ENCODE results near the gene TM2D3. TPM values are rescaled to one million over a fixed set of nuclear protein-coding genes. Genes with fewer than 3 reads are reported as not detected.

TM2D3 gene
- total and polyA plus RNA-seq, 2 of the 8 experiments (the other 6 are each of a cell fraction or from before 2014, with no cell fraction given) = 26.4 to 28.0 TPM

DNA sequence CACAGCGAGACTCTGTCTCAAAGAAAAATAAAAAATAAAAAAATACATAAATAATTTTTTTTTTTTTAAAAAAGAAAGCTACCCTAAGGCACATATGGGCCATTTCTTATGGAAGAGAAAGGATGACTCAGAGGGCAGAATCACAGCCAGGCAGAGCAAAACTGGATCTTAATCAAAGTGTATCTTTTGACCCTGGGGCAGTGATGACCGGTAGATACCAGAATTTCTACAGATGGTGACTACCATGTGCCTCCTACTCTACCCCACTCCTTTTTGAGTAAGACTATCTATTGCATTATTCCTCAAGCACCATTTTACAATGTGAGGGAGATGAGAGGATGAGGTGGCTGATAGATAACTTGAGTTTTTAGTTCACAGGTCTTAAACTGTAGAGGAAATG is 46.1 kb upstream of the TM2D3 start:
- H3K79me2 ChIP-seq (ENCODE audit: control insufficient read depth in 1 of 2, insufficient read depth in 2 of 2, low read length in 2 of 2) = no peaks in the 10 kb centered on the region
- H2BK120ac ChIP-seq (replicated peaks; ENCODE audit: low read depth, low read length) = no peak overlapping the region
- no peak overlapping the region for H2AFZ ChIP-seq (ENCODE audit: low read length)
- no peak overlapping the region for H2BK12ac ChIP-seq (ENCODE audit: low read depth, low read length)
- H3K27ac ChIP-seq (ENCODE audit: low read depth, low read length) = no peak overlapping the region
- CTCF ChIA-PET (ENCODE audit: partially characterized antibody) = interaction anchor here (1.7 to 2.7 kb wide), 3 partner anchors 10 to 43 kb away, joined by 4 to 8 read pairs (median 7); no protein-coding TSS in a partner anchor
- no peak overlapping the region for H2BK15ac ChIP-seq (ENCODE audit: low read length)
- TF ChIP-seq SP1 (IDR thresholded peaks at IDR 0.05; ENCODE audit: low read depth, low read length) (no peak), ATF3 (IDR thresholded peaks at IDR 0.05; ENCODE audit: insufficient read depth, low read depth, low read length) (no peak), BRCA1 (IDR thresholded peaks at IDR 0.05; ENCODE audit: low read depth, low read length) (no peak), TAF1 (IDR thresholded peaks at IDR 0.05; ENCODE audit: low read depth, low read length) (no peak), RBBP5 (IDR thresholded peaks at IDR 0.05; ENCODE audit: borderline replicate concordance, low read depth, low read length) (no peak), ASH2L (IDR thresholded peaks at IDR 0.05; ENCODE audit: low read length) (no peak), TCF12 (IDR thresholded peaks at IDR 0.05; ENCODE audit: low read depth, low read length) (no peak), ZNF274 (IDR thresholded peaks at IDR 0.05; ENCODE audit: borderline replicate concordance, extremely low read depth, low read length) (no peak), TAF7 (optimal IDR thresholded peaks at IDR 0.05; ENCODE audit: borderline replicate concordance, low read depth, low read length) (no peak), EZH2 (IDR thresholded peaks at IDR 0.05; ENCODE audit: low read depth, low read length, severe bottlenecking) (no peak), CREB1 (IDR thresholded peaks at IDR 0.05) (no peak), SP2 (IDR thresholded peaks at IDR 0.05; ENCODE audit: low read length) (no peak)
- no peaks in the 10 kb centered on the region for H3K4me1 ChIP-seq (replicated peaks in 1 of 4; ENCODE audit: control insufficient read depth in 3 of 4, insufficient read depth in 4 of 4, low read length in 3 of 4)
- H3K4me2 ChIP-seq (ENCODE audit: insufficient read depth in 1 of 2, low read depth in 2 of 2, low read length in 2 of 2) = no peak overlapping the region
- H4K8ac ChIP-seq (ENCODE audit: extremely low read depth, insufficient read depth, low read length) = no peak overlapping the region
- H4K5ac ChIP-seq (ENCODE audit: insufficient read length, low read depth, low read length) = no peak overlapping the region
- H3K23ac ChIP-seq (ENCODE audit: insufficient read length) = no peak overlapping the region
- H3K79me1 ChIP-seq (ENCODE audit: low read depth, low read length) = no peaks in the 10 kb centered on the region
- H3K4me3 ChIP-seq (ENCODE audit: extremely low read depth in 1 of 4, insufficient read depth in 2 of 4, low read depth in 3 of 4, low read length in 4 of 4) = no peak overlapping the region
- H3K56ac ChIP-seq (replicated peaks; ENCODE audit: insufficient read length, low read depth, low read length) = no peak overlapping the region
- H4K20me1 ChIP-seq (replicated peaks in 1 of 2; ENCODE audit: control insufficient read depth in 1 of 2, insufficient read depth in 2 of 2, low read length in 2 of 2) = no peaks in the 10 kb centered on the region
- H3K4ac ChIP-seq (replicated peaks; ENCODE audit: insufficient read length, low read depth, low read length) = no peak overlapping the region
- no peak for FAIRE-seq
- no peak overlapping the region for H3K18ac ChIP-seq (ENCODE audit: extremely low read depth, low read length)
- no peak overlapping the region for H2BK20ac ChIP-seq (ENCODE audit: low read length)
- H2BK5ac ChIP-seq (ENCODE audit: low read depth, low read length) = no peak overlapping the region
- no peaks in the 10 kb centered on the region for H3K27me3 ChIP-seq (replicated peaks in 1 of 4; ENCODE audit: control insufficient read depth in 3 of 4, extremely low read depth in 1 of 4, insufficient read depth in 3 of 4, low read length in 3 of 4)
- WGBS, 2 experiments (ENCODE audit: extremely low coverage in 1 of 2, insufficient coverage in 1 of 2, insufficient read length in 1 of 2, insufficient replicate concordance in 2 of 2, low coverage in 1 of 2, low lambda C conversion rate in 2 of 2, missing lambda C conversion rate in 1 of 2) = 95% methylated on average over 2 of the region's 2 CpGs; no CpG with 5 or more reads in 1 of the 2 experiments
- POLR2A ChIA-PET (ENCODE audit: partially characterized antibody) = no interaction called here
- no peaks in the 10 kb centered on the region for H3K9me3 ChIP-seq (ENCODE audit: insufficient read depth in 2 of 2, low read depth in 1 of 2, low read length in 1 of 2)
- H3K23me2 ChIP-seq (ENCODE audit: low read depth, low read length) = no peaks in the 10 kb centered on the region
- H3K14ac ChIP-seq (ENCODE audit: insufficient read length) = no peak overlapping the region
- peaks cover 2 to 26% (median 7%) of the 10 kb centered on the region in 4 experiments; a peak in 7 of 8 replicates for H3K36me3 ChIP-seq (ENCODE audit: control insufficient read depth in 2 of 4, insufficient read depth in 4 of 4, low read length in 3 of 4)
- no peak overlapping the region for H2AK5ac ChIP-seq (ENCODE audit: low read depth, low read length)
- H3K9ac ChIP-seq (replicated peaks in 1 of 4; ENCODE audit: extremely low read depth in 1 of 4, low read depth in 3 of 4, low read length in 3 of 4) = no peak overlapping the region
- no peak for DNase-seq (ENCODE audit: low read depth in 1 of 2, low spot score in 2 of 2)
- no peak overlapping the region for H4K91ac ChIP-seq (replicated peaks; ENCODE audit: insufficient read length, low read length)
